Measurements from ENCODE around the gene CFHR5. TPM values are rescaled to one million over a fixed set of nuclear protein-coding genes. Genes with fewer than 3 reads are reported as not detected.
"Not testable (repeated sequence)": the region's sequence is repeated elsewhere in the genome, so short reads cannot be mapped to it uniquely, and the experiment has no call there.

The CFHR5 gene
- not detected for total RNA-seq

DNA sequence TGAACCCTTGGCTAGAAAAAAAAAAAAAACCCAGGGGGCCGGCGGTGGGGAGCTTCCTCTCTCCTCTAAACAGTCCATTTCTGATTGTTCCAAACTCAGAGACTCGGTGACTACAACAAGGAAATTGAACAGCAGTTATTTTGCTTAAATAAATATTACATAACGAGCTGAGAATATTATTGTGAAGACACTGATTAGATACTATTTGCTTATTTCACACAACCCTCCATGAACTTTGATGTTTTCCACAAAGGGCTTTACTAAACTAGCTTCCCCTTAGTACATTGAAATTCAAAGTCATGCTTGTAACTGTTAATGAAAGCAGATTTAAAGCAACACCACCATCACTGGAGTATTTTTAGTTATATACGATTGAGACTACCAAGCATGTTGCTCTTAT lies at the start of gene CFHR5:
Gene CFHR5 (plus strand): TSS at position 279 of the 400 bp plus-strand sequence. CDS start 109 bp downstream, at position 388.
- ChIA-PET POLR2A (no interaction called here), CTCF (no interaction called here)

DNA sequence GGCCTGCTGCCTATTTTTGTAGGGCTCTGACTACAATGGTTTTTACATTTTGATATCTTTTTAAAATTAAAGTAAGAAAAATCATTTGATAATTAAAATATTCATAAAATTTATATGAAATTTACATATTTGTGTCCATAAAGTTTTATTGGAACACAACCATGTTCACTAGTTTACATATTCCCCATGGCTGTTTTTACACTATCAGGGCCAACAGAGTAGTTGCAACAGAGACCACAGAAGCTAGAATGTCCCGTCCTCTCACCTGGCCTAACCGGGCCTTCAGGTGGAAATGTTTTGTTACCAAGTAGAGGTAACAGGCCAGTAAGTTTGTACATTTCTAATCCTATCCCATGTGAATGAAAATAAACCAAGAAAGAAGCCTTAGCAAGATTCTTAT lies 44.5 kb upstream of the CFHR5 start:
- POLR2A ChIA-PET, result not testable (repeated sequence)

DNA sequence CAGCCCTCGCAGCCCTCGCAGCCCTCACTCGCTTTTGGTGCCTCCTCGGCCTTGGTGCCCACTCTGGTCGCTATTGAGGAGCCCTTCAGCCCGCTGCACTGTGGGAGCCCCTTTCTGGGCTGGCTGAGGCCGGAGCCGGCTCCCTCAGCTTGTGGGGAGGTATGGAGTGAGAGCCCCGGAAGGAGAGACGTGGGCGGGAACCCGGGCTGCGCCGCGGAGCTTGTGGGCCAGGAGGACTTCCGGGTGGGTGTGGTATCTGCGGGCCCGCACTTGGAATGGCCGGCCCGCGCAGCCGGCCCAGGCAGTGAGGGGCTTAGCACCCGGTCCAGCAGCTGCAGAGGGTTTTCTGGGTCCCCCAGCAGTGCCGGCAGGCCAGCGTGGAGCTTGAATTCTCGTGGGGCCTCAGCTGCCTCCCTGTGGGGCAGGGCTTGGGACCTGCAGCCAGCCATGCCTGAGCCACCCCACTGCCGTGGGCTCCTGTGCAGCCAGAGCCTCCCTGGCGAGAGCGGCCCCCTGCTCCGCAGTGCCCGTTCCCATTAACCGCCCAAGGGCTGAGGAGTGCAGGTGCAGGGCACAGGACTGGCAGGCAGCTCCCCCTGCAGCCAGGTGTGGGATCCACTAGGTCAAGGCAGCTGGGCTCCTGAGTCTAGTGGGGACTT lies 43.7 kb upstream of the CFHR5 start:
- CTCF ChIA-PET, result no interaction called here
- POLR2A ChIA-PET, result no interaction called here

More for the DNA sequence above, 44.5 kb upstream of the CFHR5 start:
- CTCF ChIA-PET, result not testable (repeated sequence)

DNA sequence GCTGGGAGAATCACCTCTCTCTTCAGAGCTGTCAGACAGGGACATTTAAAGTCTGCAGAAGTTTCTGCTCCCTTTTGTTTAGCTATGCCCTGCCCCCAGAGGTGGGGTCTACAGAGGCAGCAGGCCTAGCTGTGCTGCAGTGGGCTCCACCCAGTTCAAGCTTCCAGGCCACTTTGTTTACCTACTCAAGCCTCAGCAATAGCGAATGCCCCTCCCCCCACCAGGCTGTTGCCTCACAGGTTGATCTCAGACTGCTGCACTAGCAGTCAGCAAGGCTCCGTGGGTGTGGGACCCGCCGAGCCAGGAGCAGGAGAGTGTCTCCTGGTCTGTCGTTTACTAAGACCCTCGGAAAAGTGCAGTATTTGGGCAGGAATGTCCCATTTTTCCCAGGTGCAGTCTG lies 35.9 kb upstream of the CFHR5 start:
- POLR2A ChIA-PET, CTCF ChIA-PET: not testable (repeated sequence)

DNA sequence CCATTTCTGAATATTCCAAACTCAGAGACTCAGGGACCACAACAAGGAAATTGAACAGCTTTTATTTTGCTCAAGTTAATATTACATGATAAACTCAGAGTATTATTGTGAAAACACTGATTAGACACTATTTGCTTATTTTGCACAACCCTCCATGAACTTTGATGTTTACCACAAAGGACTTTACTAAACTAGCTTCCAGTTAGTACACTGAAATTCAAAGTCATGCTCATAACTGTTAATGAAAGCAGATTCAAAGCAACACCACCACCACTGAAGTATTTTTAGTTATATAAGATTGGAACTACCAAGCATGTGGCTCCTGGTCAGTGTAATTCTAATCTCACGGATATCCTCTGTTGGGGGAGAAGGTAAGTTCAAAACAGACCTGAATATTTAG lies 33.8 kb upstream of the CFHR5 start, which contains the start of gene CFHR2:
Gene CFHR2 (plus strand): TSS at position 171 of the 400 bp plus-strand sequence. CDS start 143 bp downstream, at position 314.
- CTCF ChIA-PET, POLR2A ChIA-PET: not testable (repeated sequence)

DNA sequence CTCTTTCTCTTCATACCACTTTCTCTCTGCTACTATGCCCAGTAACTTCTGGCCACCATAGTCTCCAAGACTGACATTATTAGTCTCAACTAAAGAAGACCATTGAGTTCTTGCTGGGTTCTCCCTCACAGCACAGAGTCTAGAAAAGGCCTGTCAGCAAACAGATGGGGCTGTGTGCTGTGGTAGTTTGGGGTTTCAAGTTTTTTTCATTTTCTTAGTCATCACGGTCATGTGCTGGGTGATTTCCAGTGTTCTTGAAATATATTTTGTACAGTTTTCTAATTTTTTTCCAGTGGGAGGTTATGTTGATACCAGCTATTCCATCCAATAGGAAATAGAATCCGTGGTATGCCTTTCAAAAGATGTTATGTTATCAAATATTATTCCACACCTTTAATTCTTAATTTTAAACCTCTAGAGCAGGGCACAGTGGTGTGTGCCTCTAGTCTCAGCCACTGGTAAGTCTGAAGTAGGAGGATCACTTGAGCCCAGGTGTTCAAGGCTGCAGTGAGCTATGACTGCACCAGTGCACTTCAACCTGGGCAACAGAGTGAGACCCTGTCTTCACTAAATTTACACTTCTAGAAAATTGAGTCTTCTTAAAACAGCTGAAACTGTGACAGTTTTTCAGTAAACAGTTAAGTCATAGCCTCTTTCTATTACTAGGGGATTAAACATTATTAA lies 25.5 kb upstream of the CFHR5 start:
- ChIA-PET POLR2A (no interaction called here), CTCF (no interaction called here)

DNA sequence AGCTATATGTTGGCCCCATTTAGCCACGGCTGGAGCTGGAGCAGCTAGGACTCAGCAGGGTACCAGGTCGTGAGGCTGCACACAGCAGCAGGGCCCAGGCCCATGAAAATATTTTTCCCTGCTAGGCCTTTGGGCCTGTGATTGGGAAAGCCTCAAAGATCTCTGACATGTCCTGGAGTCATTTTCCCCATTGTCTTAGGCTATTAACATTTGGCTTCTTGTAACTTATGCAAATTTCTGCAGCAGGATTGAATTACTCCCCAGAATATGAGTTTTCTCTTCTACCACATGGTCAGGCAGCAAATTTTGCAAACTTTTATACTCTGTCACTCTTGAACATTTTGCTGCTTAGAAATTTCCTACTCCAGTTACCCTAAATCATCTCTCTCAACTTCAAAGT lies 22.6 kb upstream of the CFHR5 start:
- ChIA-PET POLR2A (no interaction called here), CTCF (no interaction called here)

DNA sequence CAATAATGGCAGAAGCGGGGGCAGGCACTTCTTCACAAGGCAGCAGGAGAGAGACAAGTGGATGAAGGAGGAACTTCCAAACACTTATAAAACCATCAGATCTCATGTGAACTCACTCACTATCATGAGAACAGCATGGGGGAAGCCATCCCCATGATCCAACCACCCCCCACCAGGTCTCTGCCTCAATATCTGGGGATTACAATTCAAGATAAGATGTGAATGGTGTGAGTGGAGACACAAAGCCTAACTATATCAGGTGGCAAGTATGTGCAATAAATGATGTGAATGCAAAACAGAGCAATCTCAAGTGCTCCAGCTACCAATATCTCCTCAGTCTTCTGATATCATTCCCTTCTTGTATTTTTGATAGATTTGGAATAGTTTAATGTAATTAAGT lies 21.4 kb upstream of the CFHR5 start:
- ChIA-PET POLR2A (no interaction called here), CTCF (no interaction called here)

DNA sequence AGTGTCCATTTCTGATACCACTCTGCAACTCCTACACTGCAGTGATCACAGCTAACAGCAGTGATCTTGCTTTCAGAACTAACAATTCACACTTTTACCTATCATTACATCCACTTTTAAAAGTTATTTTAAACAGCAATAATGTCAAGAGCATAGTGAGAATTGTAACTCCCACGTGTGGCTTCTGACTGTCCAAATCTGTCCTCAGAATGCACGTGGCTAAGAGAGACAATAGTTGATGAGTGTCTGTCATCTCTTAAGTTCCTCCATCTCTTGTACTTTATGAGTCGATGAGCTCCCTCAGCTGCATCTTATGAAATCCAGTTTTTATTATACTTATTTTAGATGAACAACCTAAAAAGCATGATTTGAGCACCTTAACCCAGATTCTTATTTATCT lies 16.5 kb upstream of the CFHR5 start:
- ChIA-PET CTCF (no interaction called here), POLR2A (no interaction called here)

DNA sequence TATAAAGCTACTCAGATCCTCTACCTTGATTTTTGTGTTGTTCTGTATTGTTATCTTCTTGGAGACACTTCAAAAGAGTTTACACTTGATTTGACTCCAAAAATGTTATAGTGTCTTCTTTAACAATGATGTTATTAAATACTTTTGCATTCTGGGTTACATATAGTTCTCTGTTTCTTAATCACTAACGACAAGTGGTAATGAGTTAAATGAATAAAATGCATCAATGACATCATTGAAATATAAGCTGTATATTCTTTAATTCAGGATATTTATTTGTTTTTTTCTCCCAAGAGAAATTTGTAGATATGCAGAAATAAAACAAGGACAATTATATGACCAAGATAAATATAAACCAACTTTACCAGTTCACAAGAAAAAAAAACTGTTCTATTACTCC lies 7.2 kb upstream of the CFHR5 start:
- CTCF ChIA-PET, result no interaction called here

DNA sequence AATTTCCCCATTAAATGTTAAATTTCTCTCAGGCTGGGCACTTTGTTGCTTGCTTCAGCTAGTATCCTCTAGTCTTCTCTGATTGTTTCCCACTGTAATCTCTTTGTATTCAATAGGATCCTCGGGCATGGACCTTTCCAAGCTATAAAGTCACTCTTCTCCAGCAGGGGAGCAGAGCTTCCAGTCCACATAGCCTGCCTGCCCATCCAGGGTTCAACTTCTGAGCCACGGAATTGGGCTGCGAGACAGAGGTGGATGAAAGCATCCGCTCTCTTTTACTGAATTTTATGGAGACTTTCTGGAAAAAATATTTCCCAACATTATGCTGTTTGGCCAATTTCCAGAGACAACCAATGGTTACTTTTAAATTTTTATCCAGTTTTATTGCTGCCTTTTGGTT lies 1.1 kb upstream of the CFHR5 start:
- ChIA-PET POLR2A (no interaction called here), CTCF (no interaction called here)

More for the DNA sequence above, 7.2 kb upstream of the CFHR5 start:
- POLR2A ChIA-PET, result no interaction called here

DNA sequence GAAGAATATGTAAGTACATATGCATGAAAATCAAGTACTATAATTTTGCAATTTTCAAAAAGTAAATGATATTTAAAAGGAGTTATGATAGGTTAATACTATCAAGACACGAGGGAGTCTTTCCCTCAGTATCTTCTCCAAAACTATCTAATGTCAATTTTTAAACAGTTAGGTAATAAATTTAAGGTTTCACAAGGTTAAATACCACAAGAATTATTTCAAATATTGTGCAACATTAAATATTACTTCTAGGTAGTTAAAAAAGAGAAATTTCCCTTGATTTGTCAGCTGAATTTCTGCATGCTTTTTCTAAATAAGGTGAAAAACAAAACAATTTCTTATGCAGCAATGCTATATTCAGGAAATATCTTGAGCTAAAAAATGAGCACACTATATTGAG lies 3.5 kb downstream of the CFHR5 start:
- POLR2A ChIA-PET, result no interaction called here
- CTCF ChIA-PET, result no interaction called here

DNA sequence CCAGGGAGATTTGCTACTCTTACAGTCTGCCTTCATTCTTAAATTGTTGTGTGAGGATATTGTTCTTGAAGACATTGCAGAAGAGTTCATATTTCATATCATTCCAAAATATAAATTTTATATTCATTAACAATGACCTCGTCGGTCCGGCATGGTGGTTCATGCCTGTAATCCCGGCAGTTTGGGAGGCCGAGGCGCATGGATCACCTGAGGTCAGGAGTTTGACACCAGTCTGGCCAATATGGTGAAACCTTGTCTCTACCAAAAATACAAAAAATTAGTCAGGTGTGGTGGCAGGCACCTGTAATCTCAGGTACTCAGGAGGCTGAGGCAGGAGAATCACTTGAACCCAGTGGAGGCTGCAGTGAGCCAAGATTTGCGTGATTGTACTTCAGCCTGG lies 4.9 kb downstream of the CFHR5 start:
- POLR2A ChIA-PET, CTCF ChIA-PET: not testable (repeated sequence)

DNA sequence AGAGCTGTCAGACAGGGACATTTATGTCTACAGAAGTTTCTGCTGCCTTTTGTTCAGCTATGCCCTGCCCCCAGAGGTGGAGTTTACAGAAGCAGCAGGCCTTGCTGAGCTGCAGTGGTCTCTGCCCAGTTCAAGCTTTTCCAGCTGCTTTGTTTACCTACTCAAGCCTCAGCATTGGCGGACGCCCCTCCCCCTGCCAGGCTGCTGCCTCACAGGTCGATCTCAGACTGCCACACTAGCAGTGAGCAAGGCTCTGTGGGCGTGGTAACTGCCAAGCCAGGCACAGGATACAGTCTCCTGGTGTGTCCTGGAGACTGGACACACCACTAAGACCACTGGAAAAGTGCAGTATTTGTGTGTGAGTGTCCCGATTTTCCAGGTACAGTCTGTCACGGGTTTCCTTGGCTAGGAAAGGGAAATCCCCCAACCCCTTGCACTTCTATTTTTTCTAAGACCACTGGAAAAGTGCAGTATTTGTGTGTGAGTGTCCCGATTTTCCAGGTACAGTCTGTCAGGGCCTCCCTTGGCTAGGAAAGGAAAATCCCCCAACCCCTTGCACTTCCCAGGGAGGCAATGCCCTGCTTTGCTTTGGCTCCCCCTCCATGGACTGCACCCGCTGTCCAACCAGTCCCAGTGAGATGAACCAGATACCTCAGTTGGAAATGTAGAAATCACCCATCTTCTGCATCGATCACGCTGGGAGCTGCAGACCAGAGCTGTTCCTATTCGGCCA lies 14.7 kb downstream of the CFHR5 start:
- POLR2A ChIA-PET, result not testable (repeated sequence)

DNA sequence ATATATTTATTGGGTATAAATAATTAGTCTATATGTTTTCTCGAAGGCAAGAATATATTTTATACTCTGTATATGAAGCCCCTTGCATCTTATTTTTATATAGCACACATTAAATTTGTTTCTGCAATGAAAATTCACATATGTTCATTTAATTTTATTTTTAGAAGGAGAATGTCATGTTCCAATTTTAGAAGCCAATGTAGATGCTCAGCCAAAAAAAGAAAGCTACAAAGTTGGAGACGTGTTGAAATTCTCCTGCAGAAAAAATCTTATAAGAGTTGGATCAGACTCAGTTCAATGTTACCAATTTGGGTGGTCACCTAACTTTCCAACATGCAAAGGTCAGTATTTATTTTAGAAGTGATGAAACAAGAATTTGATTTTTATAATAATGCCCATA lies 16.6 kb downstream of the CFHR5 start:
- POLR2A ChIA-PET, result no interaction called here
- CTCF ChIA-PET, result no interaction called here

More for the DNA sequence above, 14.7 kb downstream of the CFHR5 start:
- CTCF ChIA-PET, result not testable (repeated sequence)

DNA sequence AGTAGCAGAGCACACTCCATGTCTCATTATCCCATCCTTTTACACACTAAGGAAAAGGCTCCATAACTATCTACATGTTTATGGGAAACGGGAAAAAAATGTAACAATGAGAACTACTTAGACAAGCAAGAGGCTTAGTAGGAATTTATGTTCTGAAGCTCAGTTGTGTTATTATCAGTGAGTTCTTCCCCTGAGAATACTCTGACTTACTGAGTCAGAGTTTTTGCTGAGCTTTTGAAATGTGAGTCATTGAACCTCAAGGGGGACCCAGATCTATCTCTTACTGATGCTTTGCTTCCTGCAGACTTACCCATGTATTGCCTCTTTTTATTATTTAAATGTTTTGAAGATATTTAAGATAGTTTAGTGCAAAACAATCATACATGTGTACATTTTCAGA lies 20.1 kb downstream of the CFHR5 start:
- CTCF ChIA-PET, result no interaction called here

DNA sequence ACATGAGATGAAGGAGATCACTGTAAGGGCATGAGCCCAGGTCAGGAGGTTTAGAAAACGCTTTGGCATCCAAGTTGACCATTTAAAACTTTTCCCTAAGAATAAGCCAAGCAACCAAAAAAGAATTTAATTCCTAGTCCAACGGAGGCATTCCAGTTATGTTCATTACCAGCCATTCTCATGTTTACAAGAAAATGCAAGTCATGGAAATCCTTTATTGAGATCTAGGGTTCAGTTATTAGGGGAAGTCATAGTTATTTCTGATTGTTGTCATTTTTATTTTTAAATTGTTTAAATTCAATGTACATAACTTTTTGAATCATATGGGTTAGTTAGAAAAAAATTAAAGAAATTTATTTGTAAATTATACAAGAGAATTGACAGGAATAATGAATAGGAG lies 24.5 kb downstream of the CFHR5 start:
- ChIA-PET POLR2A (no interaction called here), CTCF (no interaction called here)

More for the DNA sequence above, 20.1 kb downstream of the CFHR5 start:
- POLR2A ChIA-PET, result no interaction called here

DNA sequence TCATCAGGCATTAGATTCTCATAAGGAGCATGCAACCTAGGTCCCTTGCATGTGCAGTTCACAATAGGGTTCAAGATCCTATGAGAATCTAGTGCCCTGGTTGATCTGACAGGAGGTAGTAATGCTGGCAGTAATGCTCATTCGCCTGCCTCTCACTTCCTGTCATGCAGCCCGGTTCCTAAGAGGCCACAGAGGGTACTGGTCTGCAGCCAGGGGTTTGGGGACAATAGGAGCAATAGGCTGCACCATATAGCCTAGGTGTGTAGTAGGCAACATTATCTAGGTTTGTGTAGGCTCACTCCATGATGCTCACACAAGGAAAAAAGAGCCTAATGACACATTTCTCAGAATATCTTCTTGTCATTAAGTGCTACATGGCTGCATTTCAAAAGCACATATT lies 25.8 kb downstream of the CFHR5 start:
- CTCF ChIA-PET, result no interaction called here
- POLR2A ChIA-PET, result no interaction called here

DNA sequence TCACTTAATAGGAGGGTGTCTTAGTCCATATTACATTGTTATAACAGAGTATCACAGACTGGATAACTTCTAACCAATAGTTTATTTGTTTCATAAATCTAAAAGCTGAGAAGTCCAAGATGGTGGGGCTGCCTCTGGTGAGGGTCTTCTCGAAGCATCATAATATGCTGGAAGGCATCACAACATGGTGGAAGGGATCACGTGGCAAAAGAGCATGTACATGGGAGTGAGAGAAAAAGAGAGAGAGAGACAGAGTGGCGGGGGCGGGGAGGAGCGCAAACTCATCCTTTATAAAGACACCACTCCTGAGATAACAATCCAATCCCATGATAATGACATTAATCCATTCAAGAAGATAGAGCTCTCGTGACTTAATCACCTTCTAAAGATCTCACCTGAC lies 31.5 kb downstream of the CFHR5 start:
- ChIA-PET POLR2A (no interaction called here), CTCF (no interaction called here)

DNA sequence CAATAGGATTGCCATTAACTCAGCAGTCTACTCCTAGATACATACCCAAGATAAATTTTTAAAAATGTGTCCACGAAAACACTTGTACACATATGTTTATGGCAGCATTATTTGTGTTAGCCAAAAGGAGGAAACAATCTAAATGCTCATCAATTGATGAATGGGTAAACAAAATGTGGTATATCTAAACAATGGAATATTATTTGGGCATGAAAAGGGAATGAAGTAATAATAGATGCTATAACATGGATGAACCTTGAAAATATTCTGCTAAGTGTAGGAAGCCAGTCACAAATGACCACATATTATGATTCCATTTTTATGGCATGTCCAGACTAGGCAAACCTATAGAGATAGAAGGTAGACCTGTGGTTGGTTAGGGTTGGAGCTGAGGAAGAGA lies 34.3 kb downstream of the CFHR5 start:
- CTCF ChIA-PET, result no interaction called here
- POLR2A ChIA-PET, result no interaction called here

DNA sequence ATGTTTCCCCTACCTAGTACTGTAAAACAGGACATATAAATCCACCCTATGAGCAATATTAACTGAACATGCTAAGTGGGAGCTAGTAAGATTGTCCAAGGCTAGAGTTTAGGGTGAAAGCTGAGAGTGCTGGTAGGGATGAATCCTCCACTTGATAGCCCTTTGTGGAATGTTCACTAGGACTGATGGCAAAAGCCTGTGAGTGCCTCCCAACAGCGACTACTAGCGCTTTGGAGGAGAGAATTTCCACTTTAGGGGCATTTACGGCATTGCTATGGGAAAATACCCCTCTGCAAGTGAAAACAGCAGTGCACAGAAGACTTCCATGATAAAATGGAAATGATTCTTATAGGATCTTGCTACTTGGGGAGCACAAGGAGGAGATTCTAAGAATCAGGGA lies 35.9 kb downstream of the CFHR5 start:
- CTCF ChIA-PET, result no interaction called here
- POLR2A ChIA-PET, result no interaction called here

DNA sequence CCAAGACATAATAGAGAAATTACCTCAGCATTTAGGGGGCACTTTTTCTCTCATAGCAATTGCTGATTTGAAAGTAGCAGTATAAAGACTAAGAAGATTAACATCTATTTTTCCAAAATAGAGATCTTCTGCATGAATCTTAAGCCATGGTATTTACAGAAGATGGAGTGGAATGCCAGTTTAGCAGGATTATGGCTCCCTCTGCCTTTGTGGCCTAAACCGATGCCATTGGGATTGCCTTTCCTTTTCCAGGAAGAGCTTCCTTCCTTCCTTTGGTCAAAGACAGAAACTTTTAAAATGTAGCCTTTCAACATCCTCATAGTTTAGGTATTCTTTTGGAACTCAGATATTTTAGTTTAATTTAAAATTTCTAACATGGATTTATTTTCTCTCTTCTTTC lies 39.4 kb downstream of the CFHR5 start:
- ChIA-PET POLR2A (no interaction called here), CTCF (no interaction called here)
